Left lung (tissue), 10 donors: ENCODE data around the gene FNDC3B. TPM values are rescaled to one million over a fixed set of nuclear protein-coding genes. Genes with fewer than 3 reads are reported as not detected.

ENCODE experiments used
- ATAC-seq: fragments of 200-7000 bp; cut with Tn5 transposase; one replicate; pipeline ENCODE4 v1.9.1; 2020; ENCODE audit warnings: moderate library complexity
- DNase-seq, 4 donors: peaks; one replicate each; pipeline ENCODE4 v3.0.0-alpha.2; 2013 to 2020
- H3K27ac ChIP-seq, 2 donors: fragments of 200-600 bp; sonication (generic) in 1 of 2; one replicate each; pipeline versions ENCODE4 v1.5.0 to v1.8.0; 2020 to 2021
- H3K27me3 ChIP-seq, 2 donors: fragments of 200-600 bp; sonication (generic) in 1 of 2; one replicate each; pipeline versions ENCODE4 v1.5.0 to v1.8.0; 2020 to 2021
- H3K36me3 ChIP-seq, 2 donors: fragments of 200-600 bp; sonication (generic) in 1 of 2; one replicate each; pipeline versions ENCODE4 v1.5.0 to v1.8.0; 2020 to 2021
- H3K4me1 ChIP-seq, 2 donors: fragments of 200-600 bp; one replicate each; pipeline ENCODE4 v1.8.0; 2021
- H3K4me3 ChIP-seq, 2 donors: fragments of 200-600 bp; sonication (generic) in 1 of 2; one replicate each; pipeline versions ENCODE4 v1.5.0 to v1.8.0; 2020 to 2021; ENCODE audit warnings: mild to moderate bottlenecking in 1 of 2
- H3K9me3 ChIP-seq, 2 donors: fragments of 200-600 bp; sonication (generic) in 1 of 2; one replicate each; pipeline versions ENCODE4 v1.5.0 to v1.8.0; 2020 to 2021
- intact Hi-C, 2 donors: fragments of 100-400 bp; cut with DNase I; formaldehyde crosslinking; loops; one replicate each; pipeline versions ENCODE4 v1.11.2 to v1.14.2; 2022
- polyA plus RNA-seq, 6 donors: library from polyadenylated mRNA; unstranded; fragments of 120-200 nt; gene quantifications; one replicate each; pipeline ENCODE4 v1.2.1, GENCODE V29; 2013; ENCODE audit not compliant: insufficient read length in 6 of 6
- total RNA-seq, 2 donors: library from RNA; stranded (reverse); fragmentation: NEBNext Ultra II Directional; extraction: Animal tissue kit (Norgen Biotek cat#: 25700); gene quantifications; one replicate each; pipeline ENCODE4 v1.2.1, GENCODE V29; 2021
- TF ChIP-seq, protein P1 (sequence below), 2 donors: fragments of 200-600 bp; sonication (generic) in 1 of 2; IDR thresholded peaks; one replicate each; pipeline versions ENCODE4 v1.5.0 to v1.8.0; 2021; ENCODE audit warnings: antibody characterized with exemption in 2 of 2
- donor health status: DM: no; HTN: yes; CAD: no.
- donor health status: DM: no; HTN: no; CAD: no.

The FNDC3B gene
- total and polyA plus RNA-seq, 8 donors: 35.2 to 185 (median 42.3) TPM

DNA sequence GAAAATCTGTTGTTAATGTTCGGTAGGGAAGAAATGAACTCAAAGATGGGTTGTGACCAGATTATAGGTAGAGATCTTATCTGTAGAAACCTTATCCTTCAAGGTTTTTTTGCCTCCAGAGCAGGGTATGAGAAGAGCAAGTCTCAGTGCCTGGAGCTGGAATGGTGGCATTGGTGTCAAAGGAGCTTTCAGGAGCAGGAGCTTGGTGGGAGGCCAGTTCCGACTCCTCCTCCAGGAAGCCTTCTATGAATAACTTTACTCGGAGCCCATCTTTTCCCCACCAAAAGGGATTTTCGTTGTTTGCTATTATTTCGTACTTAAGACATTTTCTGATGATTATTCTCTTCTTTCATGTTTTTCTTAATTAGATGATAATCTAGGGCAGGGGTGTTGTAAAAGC is 317.0 kb downstream of the FNDC3B start:
- Histone ChIP-seq H3K27me3 (no peaks in the 10 kb centered on the region), H3K4me3 (no peak overlapping the region), H3K4me1 (peaks cover 0 to 9% of the 10 kb centered on the region in 2 donors), H3K36me3 (peaks cover 0 to 73% of the 10 kb centered on the region in 2 donors), H3K27ac (no peak overlapping the region), H3K9me3 (no peaks in the 10 kb centered on the region)
- ATAC-seq (no peak), DNase-seq (no peak)
- intact Hi-C loops: no loop called here
- TF ChIP-seq, protein P1, sequence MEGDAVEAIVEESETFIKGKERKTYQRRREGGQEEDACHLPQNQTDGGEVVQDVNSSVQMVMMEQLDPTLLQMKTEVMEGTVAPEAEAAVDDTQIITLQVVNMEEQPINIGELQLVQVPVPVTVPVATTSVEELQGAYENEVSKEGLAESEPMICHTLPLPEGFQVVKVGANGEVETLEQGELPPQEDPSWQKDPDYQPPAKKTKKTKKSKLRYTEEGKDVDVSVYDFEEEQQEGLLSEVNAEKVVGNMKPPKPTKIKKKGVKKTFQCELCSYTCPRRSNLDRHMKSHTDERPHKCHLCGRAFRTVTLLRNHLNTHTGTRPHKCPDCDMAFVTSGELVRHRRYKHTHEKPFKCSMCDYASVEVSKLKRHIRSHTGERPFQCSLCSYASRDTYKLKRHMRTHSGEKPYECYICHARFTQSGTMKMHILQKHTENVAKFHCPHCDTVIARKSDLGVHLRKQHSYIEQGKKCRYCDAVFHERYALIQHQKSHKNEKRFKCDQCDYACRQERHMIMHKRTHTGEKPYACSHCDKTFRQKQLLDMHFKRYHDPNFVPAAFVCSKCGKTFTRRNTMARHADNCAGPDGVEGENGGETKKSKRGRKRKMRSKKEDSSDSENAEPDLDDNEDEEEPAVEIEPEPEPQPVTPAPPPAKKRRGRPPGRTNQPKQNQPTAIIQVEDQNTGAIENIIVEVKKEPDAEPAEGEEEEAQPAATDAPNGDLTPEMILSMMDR (IDR thresholded peaks at IDR 0.05): no peak

DNA sequence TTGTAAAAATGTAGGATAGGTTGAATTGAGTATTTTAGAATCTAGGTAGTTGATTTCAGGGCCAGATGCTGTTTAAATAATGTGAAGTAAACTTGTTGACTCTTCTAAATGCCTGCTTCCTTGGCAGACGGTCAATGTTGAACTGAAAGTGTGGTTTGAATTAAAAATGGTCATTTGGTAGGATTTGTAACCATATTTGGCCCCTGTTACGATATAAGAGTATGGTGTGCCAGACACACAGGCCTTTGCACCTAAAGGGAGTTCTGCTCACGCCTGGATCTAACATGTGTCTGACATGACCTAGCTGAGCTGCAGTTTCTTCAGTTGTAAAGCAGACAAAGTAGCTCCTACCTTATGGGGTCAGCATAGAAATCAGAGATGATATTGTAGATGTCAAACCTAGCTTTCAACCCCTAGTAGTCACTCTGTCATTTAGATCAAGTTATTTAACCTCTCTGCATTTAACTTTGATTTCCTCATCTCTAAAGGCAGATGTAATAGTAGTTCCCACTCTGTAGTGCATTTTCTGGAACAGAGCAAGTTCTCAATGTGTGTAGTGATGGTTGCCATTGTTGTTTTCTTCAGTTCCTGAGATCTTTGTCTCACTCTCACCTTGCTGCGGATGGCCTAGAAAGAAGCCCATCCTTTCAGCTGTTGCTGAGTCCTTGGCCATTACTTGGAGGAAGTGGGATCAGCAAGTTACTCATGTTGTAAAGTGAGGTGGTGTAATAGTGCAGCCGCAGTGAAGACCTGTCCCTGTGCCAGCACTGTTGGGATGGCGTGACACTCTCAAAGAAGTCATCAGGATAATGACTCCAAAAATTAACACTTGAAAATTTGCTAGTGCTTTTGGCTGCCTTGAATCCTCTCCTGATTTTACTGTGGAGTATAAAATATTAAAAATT is 318.7 kb downstream of the FNDC3B start:
- no peak overlapping the region for H3K4me3 ChIP-seq
- H3K9me3 ChIP-seq: no peaks in the 10 kb centered on the region
- intact Hi-C loops: no loop called here
- H3K36me3 ChIP-seq: peaks cover 0 to 73% of the 10 kb centered on the region in 2 donors
- peaks cover 0 to 9% of the 10 kb centered on the region in 2 donors for H3K4me1 ChIP-seq
- no peaks in the 10 kb centered on the region for H3K27me3 ChIP-seq
- peak overlapping the region in 1 of 2 donors; percentile 3 for H3K27ac ChIP-seq
- ATAC-seq (peak; percentile 14), DNase-seq (no peak)
- TF ChIP-seq, protein P1 (IDR thresholded peaks at IDR 0.05): no peak

DNA sequence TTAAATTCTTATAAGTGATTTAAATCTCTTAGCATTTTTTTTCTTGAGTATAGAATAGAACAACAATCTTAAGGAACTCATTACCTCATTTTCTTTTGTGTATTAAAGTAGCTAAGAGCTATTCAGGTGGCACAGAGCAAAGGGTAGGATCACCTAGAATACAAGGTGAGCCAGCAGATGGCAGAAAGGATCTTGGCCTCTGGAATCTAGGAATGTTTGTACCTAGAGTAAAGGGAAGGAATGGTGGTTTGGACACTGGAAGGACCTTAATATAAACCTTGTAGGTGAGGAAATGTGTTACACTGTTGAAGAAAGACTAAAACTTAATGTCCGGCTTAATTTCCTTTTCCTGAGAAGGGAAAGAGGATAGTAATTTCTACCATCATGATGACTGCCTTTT is 319.9 kb downstream of the FNDC3B start:
- no peak for DNase-seq
- intact Hi-C loops: no loop called here
- no peaks in the 10 kb centered on the region for H3K9me3 ChIP-seq
- peaks cover 0 to 75% of the 10 kb centered on the region in 2 donors for H3K36me3 ChIP-seq
- no peak overlapping the region for H3K4me3 ChIP-seq
- H3K27me3 ChIP-seq: no peaks in the 10 kb centered on the region
- TF ChIP-seq, protein P1 (IDR thresholded peaks at IDR 0.05): no peak
- ATAC-seq: no peak
- H3K4me1 ChIP-seq: peaks cover 0 to 9% of the 10 kb centered on the region in 2 donors
- H3K27ac ChIP-seq: no peak overlapping the region

DNA sequence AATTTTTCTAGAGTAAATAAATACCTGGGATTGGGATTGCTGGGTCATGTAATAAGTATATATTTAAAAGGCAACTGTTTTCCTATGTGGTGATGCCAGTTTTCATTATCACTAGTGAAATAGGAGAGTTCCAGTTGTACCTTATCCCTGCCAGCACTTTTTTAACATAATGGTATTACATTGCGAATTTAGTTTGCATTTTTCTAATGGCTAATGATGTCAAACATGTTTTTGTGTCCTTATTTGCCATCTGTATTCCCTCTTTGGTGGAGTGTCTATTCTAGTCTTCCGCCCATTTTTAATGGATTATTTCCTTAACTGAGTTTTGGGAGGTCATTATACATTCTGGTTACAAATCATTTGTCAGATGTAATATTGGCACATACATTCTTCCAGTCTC is 320.6 kb downstream of the FNDC3B start:
- intact Hi-C loops: no loop called here
- TF ChIP-seq, protein P1 (IDR thresholded peaks at IDR 0.05): no peak
- no peak overlapping the region for H3K27ac ChIP-seq
- ATAC-seq: no peak
- DNase-seq: no peak
- peaks cover 0 to 75% of the 10 kb centered on the region in 2 donors for H3K36me3 ChIP-seq
- no peaks in the 10 kb centered on the region for H3K27me3 ChIP-seq
- no peaks in the 10 kb centered on the region for H3K9me3 ChIP-seq
- H3K4me3 ChIP-seq: no peak overlapping the region
- H3K4me1 ChIP-seq: peaks cover 0 to 9% of the 10 kb centered on the region in 2 donors

DNA sequence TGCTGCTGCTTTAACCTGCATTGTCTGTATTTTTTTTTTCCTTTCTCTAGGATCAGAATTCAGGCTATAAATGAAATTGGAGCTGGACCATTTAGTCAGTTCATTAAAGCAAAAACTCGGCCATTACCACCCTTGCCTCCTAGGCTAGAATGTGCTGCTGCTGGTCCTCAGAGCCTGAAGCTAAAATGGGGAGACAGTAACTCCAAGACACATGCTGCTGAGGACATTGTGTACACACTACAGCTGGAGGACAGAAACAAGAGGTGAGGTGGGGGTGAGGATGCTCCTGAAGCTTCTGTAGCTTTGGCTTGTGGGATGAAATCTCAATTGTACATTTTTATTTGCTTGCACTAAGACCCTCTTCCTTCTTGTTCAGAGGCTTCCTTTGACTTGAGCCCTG is 323.2 kb downstream of the FNDC3B start:
- H3K4me3 ChIP-seq: no peak overlapping the region
- no peaks in the 10 kb centered on the region for H3K27me3 ChIP-seq
- H3K9me3 ChIP-seq: no peaks in the 10 kb centered on the region
- H3K36me3 ChIP-seq: peaks cover 0 to 79% of the 10 kb centered on the region in 2 donors
- ATAC-seq: no peak
- H3K4me1 ChIP-seq: peaks cover 0 to 9% of the 10 kb centered on the region in 2 donors
- no peak overlapping the region for H3K27ac ChIP-seq
- intact Hi-C loops: no loop called here
- no peak for DNase-seq
- TF ChIP-seq, protein P1 (IDR thresholded peaks at IDR 0.05): no peak
